K562 (cell line): ENCODE data around the gene MGRN1. TPM values are rescaled to one million over a fixed set of nuclear protein-coding genes. Genes with fewer than 3 reads are reported as not detected.

Experiments used
- ATAC-seq: fragments of 200-7000 bp; cut with Tn5 transposase; 3 replicates; pipeline ENCODE4 v1.9.1; 2020; ENCODE audit warnings: moderate library complexity
- BruUV-seq: library from RNA; stranded (reverse); fragments of 400-500 nt; replicated peaks from 2 replicates; lab custom pipeline; 2021; lab: Mats Ljungman, UMichigan
- CTCF ChIA-PET: fragments of 300-600 bp; formaldehyde crosslinking; extraction: SDS; loops from one replicate; lab custom pipeline; 2021; ENCODE audit warnings: low intra/inter-chr PET ratio; lab: Yijun Ruan, JAX
- POLR2A ChIA-PET: fragments of 300-600, 350-650 bp; sonication (Branson Sonifier 250); formaldehyde crosslinking; extraction: SDS; loops from one replicate; lab custom pipeline; 2021; ENCODE audit warnings: antibody characterized with exemption, inconsistent platforms; lab: Yijun Ruan, JAX
- DNase-seq, 4 experiments: peaks; one replicate each; pipeline versions ENCODE4 v3.0.0 to v3.0.0-alpha.2; 2011 to 2018; ENCODE audit warnings: low spot score in 3 of 4, mixed read lengths in 3 of 4; ENCODE audit errors: extremely low read depth in 1 of 4
- FAIRE-seq: peaks from 2 replicates; lab custom pipeline; 2011; peaks lifted over from hg19 to GRCh38; lab: Jason Lieb, UNC
- H2AFZ ChIP-seq: 2 replicates; pipeline ENCODE4 v1.6.0; 2011; ENCODE audit warnings: low read depth, low read length, control low read depth, inconsistent platforms
- H3K27ac ChIP-seq: fragments of 200-600 bp; 3 replicates; pipeline ENCODE4 v1.8.0; 2011; ENCODE audit warnings: low read depth, mild to moderate bottlenecking, control low read depth, inconsistent platforms, low read length, moderate library complexity, mixed read lengths; ENCODE audit errors: extremely low read depth
- H3K27me3 ChIP-seq, 2 experiments: fragments of 300-600 bp in 1 of 2; 2 replicates in 1 of 2; 3 replicates in 1 of 2; pipeline versions ENCODE4 v1.6.0 to v1.8.0; 2011; ENCODE audit warnings: inconsistent platforms in 2 of 2, low read length in 2 of 2, mild to moderate bottlenecking in 1 of 2, mixed read lengths in 1 of 2, moderate library complexity in 1 of 2; ENCODE audit not compliant: control insufficient read depth in 2 of 2, insufficient read depth in 2 of 2
- H3K36me3 ChIP-seq: fragments of 300-600 bp; 3 replicates; pipeline ENCODE4 v1.8.0; 2011; ENCODE audit warnings: mild to moderate bottlenecking, low read length, inconsistent platforms; ENCODE audit not compliant: control insufficient read depth, insufficient read depth
- H3K4me1 ChIP-seq, 2 experiments: fragments of 200-600 bp in 1 of 2; replicated peaks in 1 of 2; 2 replicates in 1 of 2; 3 replicates in 1 of 2; pipeline versions ENCODE4 v1.5.1 to v1.8.0; 2011; ENCODE audit warnings: inconsistent platforms in 2 of 2, low read length in 2 of 2, mild to moderate bottlenecking in 1 of 2, mixed read lengths in 1 of 2, moderate library complexity in 1 of 2; ENCODE audit not compliant: control insufficient read depth in 2 of 2, insufficient read depth in 2 of 2
- H3K4me2 ChIP-seq: 2 replicates; pipeline ENCODE4 v1.6.1; 2011; ENCODE audit warnings: low read length, control low read depth, inconsistent platforms, mixed read lengths; ENCODE audit not compliant: insufficient read depth
- H3K4me3 ChIP-seq: fragments of 200-600 bp; sonication (generic), shearing (Covaris generic); 2 replicates; pipeline ENCODE4 v1.5.1; 2016; ENCODE audit warnings: control low read depth, inconsistent platforms
- H3K79me2 ChIP-seq: fragments of 200-600 bp; 3 replicates; pipeline ENCODE4 v1.8.0; 2011; ENCODE audit warnings: low read length, inconsistent platforms; ENCODE audit not compliant: control insufficient read depth, insufficient read depth
- H3K9ac ChIP-seq, 2 experiments: 2 replicates each; pipeline versions ENCODE4 v1.6.0 to v1.6.1; 2011; ENCODE audit warnings: low read depth in 2 of 2, low read length in 2 of 2, control low read depth in 1 of 2, inconsistent platforms in 1 of 2, mild to moderate bottlenecking in 1 of 2, mixed read lengths in 1 of 2; ENCODE audit not compliant: insufficient read depth in 1 of 2
- H3K9me1 ChIP-seq: one replicate; pipeline ENCODE4 v1.6.0; 2011; ENCODE audit warnings: inconsistent platforms, mild to moderate bottlenecking, low read length, moderate library complexity; ENCODE audit not compliant: control insufficient read depth, insufficient read depth
- H3K9me3 ChIP-seq: replicated peaks from 2 replicates; pipeline ENCODE4 v1.5.1; 2011; ENCODE audit warnings: low read depth, low read length, inconsistent platforms; ENCODE audit not compliant: control insufficient read depth, insufficient read depth
- H4K20me1 ChIP-seq: replicated peaks from 2 replicates; pipeline ENCODE4 v1.6.1; 2011; ENCODE audit warnings: low read length, inconsistent platforms, mixed read lengths; ENCODE audit not compliant: control insufficient read depth, insufficient read depth
- CBFB ChIP-seq: sonication (generic); formaldehyde crosslinking; IDR thresholded peaks from 2 replicates; pipeline ENCODE4 v1.4.0; 2020; ENCODE audit warnings: mild to moderate bottlenecking, missing genetic modification reagents
- GABPB2 ChIP-seq: fragments of 250-450 bp; sonication (Bioruptor Pico); conservative IDR thresholded peaks from 2 replicates; pipeline ENCODE4 v1.5.1; 2021; ENCODE audit warnings: mild to moderate bottlenecking
- KAT7 ChIP-seq: sonication (generic); formaldehyde crosslinking; IDR thresholded peaks from 2 replicates; pipeline ENCODE4 v1.8.0; 2022; ENCODE audit warnings: missing genetic modification reagents, mild to moderate bottlenecking, borderline replicate concordance
- MTA3 ChIP-seq: fragments of 450-650 bp; formaldehyde crosslinking; IDR thresholded peaks from 2 replicates; pipeline ENCODE4 v1.6.1; 2017; ENCODE audit warnings: mild to moderate bottlenecking, borderline replicate concordance
- NCOA2 ChIP-seq, 2 experiments: fragments of 450-650 bp; IDR thresholded peaks; 2 replicates each; pipeline ENCODE4 v1.6.1; 2018; ENCODE audit warnings: mild to moderate bottlenecking in 2 of 2, moderate library complexity in 1 of 2; ENCODE audit not compliant: partially characterized antibody in 2 of 2
- PCBP1 ChIP-seq: fragments of 200-400 bp; formaldehyde crosslinking; IDR thresholded peaks from 2 replicates; pipeline ENCODE4 v1.6.1; 2018; ENCODE audit warnings: mild to moderate bottlenecking, low read depth, low read length; ENCODE audit not compliant: poor library complexity, severe bottlenecking
- ZNF263 ChIP-seq: sonication (generic); formaldehyde crosslinking; IDR thresholded peaks from 2 replicates; pipeline ENCODE4 v1.8.0; 2022; ENCODE audit warnings: mild to moderate bottlenecking, missing genetic modification reagents, borderline replicate concordance
- ZNF592 ChIP-seq: fragments of 450-650 bp; IDR thresholded peaks from 2 replicates; pipeline ENCODE4 v1.6.1; 2017; ENCODE audit warnings: antibody characterized with exemption, mild to moderate bottlenecking
- ZSCAN29 ChIP-seq: fragments of 450-650 bp; IDR thresholded peaks from 2 replicates; pipeline ENCODE4 v1.6.1; 2017
- WGBS: fragments of 100-300 bp; shearing (Covaris generic); methylation state at CpG from one replicate; pipeline ENCODE4 v1.1.6; 2016; ENCODE audit warnings: low coverage, mixed read lengths; ENCODE audit not compliant: insufficient coverage; ENCODE audit errors: missing lambda C conversion rate; 5-methylcytosine and 5-hydroxymethylcytosine counted together
- in situ Hi-C: fragments of 300-500 bp; cut with MboI; formaldehyde crosslinking; loops from 4 replicates; pipeline ENCODE4 v1.15.0; 2018; ENCODE audit warnings: inconsistent platforms, mixed read lengths
- intact Hi-C: fragments of 100-400 bp; cut with micrococcal nuclease; formaldehyde crosslinking; loops from 2 replicates; pipeline ENCODE4 v1.14.2; 2022
- polyA plus RNA-seq, 8 experiments: library from polyadenylated mRNA; depleted of rRNA in 4 of 8; stranded (reverse) in 5 of 8; unstranded in 3 of 8; fragments of >200 nt; fragmentation: Nextera tagmentation in 2 of 8; fragmentation: Illumina TruSeq in 1 of 8; extraction: Ambion mirVana in 2 of 8; extraction: Trizol in 1 of 8; gene quantifications; 2 replicates each; pipeline versions ENCODE4 v1.2.1 to v1.2.3, GENCODE V29; 2011 to 2014; ENCODE audit warnings: inconsistent platforms in 1 of 8, missing spikeins in 1 of 8
- total RNA-seq, 7 experiments: library from RNA; depleted of rRNA in 6 of 7; stranded (reverse); fragments of >200 nt in 6 of 7; fragmentation: Illumina TruSeq in 2 of 7; extraction: Trizol in 2 of 7; gene quantifications; 2 replicates each; pipeline versions ENCODE4 v1.2.1 to v1.2.3, GENCODE V29; 2011 to 2021; ENCODE audit warnings: low replicate concordance in 1 of 7

MGRN1 gene
- total and polyA plus RNA-seq, 9 of the 15 experiments (the other 6 are each of a cell fraction or from before 2014, with no cell fraction given) = 0.15 to 37.9 (median 6.0) TPM

DNA sequence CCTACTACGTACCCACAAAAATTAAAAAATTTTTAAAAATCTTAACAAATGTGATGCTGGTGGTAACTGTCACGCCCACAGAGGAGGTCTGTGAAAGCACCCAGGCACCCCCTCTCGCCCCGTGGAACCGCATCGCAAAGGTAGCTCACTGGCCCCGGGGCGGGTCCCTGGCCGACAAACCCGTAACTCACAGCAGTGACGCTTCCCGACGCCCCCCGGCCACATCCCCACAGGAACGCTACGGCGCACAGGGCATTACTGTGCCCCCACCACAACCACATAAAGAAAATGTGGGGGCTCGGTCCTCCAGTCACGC, 109.1 kb downstream of the MGRN1 start:
- intact Hi-C loops (loop anchor here (5.0 kb wide), 1 partner anchor 114 kb away; the partner anchor contains the start of genes GLYR1 and UBN1), in situ Hi-C loops (no loop called here)
- DNase-seq (peak in 1 of 4 experiments; percentile 35), FAIRE-seq (no peak), ATAC-seq (peak; percentile 19)
- peak overlapping the region; percentile 83 to 93 for H3K9ac ChIP-seq
- TSS peak; percentile 59 for BruUV-seq
- ChIA-PET CTCF (interaction anchor here (0.6 kb wide), 1 partner anchor 84 kb away, joined by 3 read pairs; no protein-coding TSS in a partner anchor), POLR2A (interaction anchor here (1.3 to 1.9 kb wide), 4 partner anchors 8 to 54 kb away, joined by 3 to 9 read pairs (median 6); partner anchors contain the start of gene SEPTIN12)
- peak overlapping the region; percentile 95 for H3K4me2 ChIP-seq
- WGBS = under 1% methylated on average over 17 of the region's 19 CpGs
- H3K27me3 ChIP-seq = no peaks in the 10 kb centered on the region
- H3K79me2 ChIP-seq = peaks cover 28% of the 10 kb centered on the region
- H3K9me1 ChIP-seq = no peaks in the 10 kb centered on the region
- H3K9me3 ChIP-seq = no peaks in the 10 kb centered on the region
- H2AFZ ChIP-seq = peak overlapping the region; percentile 88
- H3K36me3 ChIP-seq = peaks cover 24% of the 10 kb centered on the region; the same call in 2 of the 3 replicates
- TF ChIP-seq MTA3 (0 out of 2 replicates have a peak, but pooled peaks have one; percentile 41), KAT7 (CRISPR knock-in tag) (0 out of 2 replicates have a peak, but pooled peaks have one; percentile 17), GABPB2 (CRISPR knock-in tag) (no peak), ZNF263 (0 out of 2 replicates have a peak, but pooled peaks have one; percentile 6), NCOA2 (IDR thresholded peaks at IDR 0.05; ENCODE audit: partially characterized antibody in 2 of 2) (no peak), PCBP1 (peak; percentile 2), ZNF592 (0 out of 2 replicates have a peak, but pooled peaks have one; percentile 17), ZSCAN29 (peak; percentile 60; the same call in 1 of the 2 replicates), CBFB (CRISPR knock-in tag) (0 out of 2 replicates have a peak, but pooled peaks have one; percentile 9)
- no peaks in the 10 kb centered on the region for H4K20me1 ChIP-seq
- H3K27ac ChIP-seq = peak overlapping the region; percentile 71
- H3K4me1 ChIP-seq = peaks cover 0 to 22% of the 10 kb centered on the region in 2 experiments; a peak in 3 of 5 replicates
- peak overlapping the region; percentile 98 for H3K4me3 ChIP-seq
